ENCODE measurements around the gene ATXN7L1.

Gene ATXN7L1

GRCh38 chr7:105693576-105693975 is 182.8 kb downstream of the ATXN7L1 start:
- TF ChIP-seq GLIS3 (CRISPR knock-in tag; IDR thresholded peaks at IDR 0.05) (no peak), ZNF8 (CRISPR knock-in tag; IDR thresholded peaks at IDR 0.05) (no peak), CSRNP3 (CRISPR knock-in tag; IDR thresholded peaks at IDR 0.05) (no peak), ZFP3 (CRISPR knock-in tag; IDR thresholded peaks at IDR 0.05) (no peak), ZNF70 (CRISPR knock-in tag; IDR thresholded peaks at IDR 0.05) (no peak), ZNF565 (CRISPR knock-in tag; conservative IDR thresholded peaks at IDR 0.05; ENCODE audit: low read depth) (no peak), OSR1 (CRISPR knock-in tag; IDR thresholded peaks at IDR 0.05) (no peak), RARB (CRISPR knock-in tag; IDR thresholded peaks at IDR 0.05) (no peak), BACH2 (CRISPR knock-in tag; IDR thresholded peaks at IDR 0.05; ENCODE audit: borderline replicate concordance) (no peak)
- no peak for ATAC-seq

- no peak for ATAC-seq
- no peak for TF ChIP-seq TSHZ2 (CRISPR knock-in tag; IDR thresholded peaks at IDR 0.05)
- no peak for TF ChIP-seq PPARA (CRISPR knock-in tag; IDR thresholded peaks at IDR 0.05; ENCODE audit: borderline replicate concordance)
- TF ChIP-seq ZNF8 (CRISPR knock-in tag; IDR thresholded peaks at IDR 0.05), result no peak
- no peak for TF ChIP-seq ISL1 (CRISPR knock-in tag; IDR thresholded peaks at IDR 0.05)
- TF ChIP-seq ZFP3 (CRISPR knock-in tag; IDR thresholded peaks at IDR 0.05), result no peak
- no peak for TF ChIP-seq CSDC2 (CRISPR knock-in tag; IDR thresholded peaks at IDR 0.05)
- no peak for TF ChIP-seq OSR1 (CRISPR knock-in tag; IDR thresholded peaks at IDR 0.05)
- no peak for TF ChIP-seq SNAI2 (CRISPR knock-in tag; IDR thresholded peaks at IDR 0.05)
- TF ChIP-seq ESRRG (CRISPR knock-in tag; IDR thresholded peaks at IDR 0.05), result no peak
- no peak for TF ChIP-seq GLIS3 (CRISPR knock-in tag; IDR thresholded peaks at IDR 0.05)
These were observed 184.5 kb downstream of the ATXN7L1 start for GRCh38 chr7:105691680-105692564.

GRCh38 chr7:105691082-105691679 is 185.2 kb downstream of the ATXN7L1 start:
- ATAC-seq, result no peak
- no peak for TF ChIP-seq RARB (CRISPR knock-in tag; IDR thresholded peaks at IDR 0.05)
- TF ChIP-seq CREB5 (CRISPR knock-in tag; IDR thresholded peaks at IDR 0.05; ENCODE audit: low read depth), result no peak
- TF ChIP-seq ZNF8 (CRISPR knock-in tag; IDR thresholded peaks at IDR 0.05), result no peak
- no peak for TF ChIP-seq ISL1 (CRISPR knock-in tag; IDR thresholded peaks at IDR 0.05)
- TF ChIP-seq ZFP30 (CRISPR knock-in tag; IDR thresholded peaks at IDR 0.05), result no peak
- no peak for TF ChIP-seq ARNTL (CRISPR knock-in tag; IDR thresholded peaks at IDR 0.05; ENCODE audit: borderline replicate concordance, low read depth)
- no peak for TF ChIP-seq ZNF70 (CRISPR knock-in tag; IDR thresholded peaks at IDR 0.05)
- TF ChIP-seq TOX (CRISPR knock-in tag; IDR thresholded peaks at IDR 0.05; ENCODE audit: borderline replicate concordance), result no peak
- TF ChIP-seq OSR1 (CRISPR knock-in tag; IDR thresholded peaks at IDR 0.05), result no peak
- TF ChIP-seq ZFP3 (CRISPR knock-in tag; IDR thresholded peaks at IDR 0.05), result no peak
- no peak for TF ChIP-seq ESRRG (CRISPR knock-in tag; IDR thresholded peaks at IDR 0.05)
- TF ChIP-seq ZNF565 (CRISPR knock-in tag; conservative IDR thresholded peaks at IDR 0.05; ENCODE audit: low read depth), result no peak
- TF ChIP-seq CSDC2 (CRISPR knock-in tag; IDR thresholded peaks at IDR 0.05), result no peak
- no peak for TF ChIP-seq PATZ1 (CRISPR knock-in tag; IDR thresholded peaks at IDR 0.05; ENCODE audit: borderline replicate concordance)
- no peak for TF ChIP-seq ZC3H10 (CRISPR knock-in tag; IDR thresholded peaks at IDR 0.05)
